A549 (cell line): Measurements from ENCODE around the gene MGLL. TPM values are rescaled to one million over a fixed set of nuclear protein-coding genes. Genes with fewer than 3 reads are reported as not detected.

Experiments used
- ATAC-seq, 2 experiments: fragments of 200-7000 bp in 1 of 2; fragments of >200 bp in 1 of 2; cut with Nextera tagmentation in 1 of 2; cut with Tn5 transposase in 1 of 2; 3 replicates each; pipeline versions ENCODE4 v1.8.0 to v1.9.1; 2018 to 2020; ENCODE audit warnings: mild to moderate bottlenecking in 1 of 2, moderate library complexity in 1 of 2
- CTCF ChIA-PET: fragments of 300-600 bp; sonication (Branson Sonifier 250); formaldehyde crosslinking; extraction: SDS; loops from one replicate; lab custom pipeline; 2021; ENCODE audit warnings: antibody characterized with exemption, inconsistent platforms; lab: Yijun Ruan, JAX
- POLR2A ChIA-PET: fragments of 350-600 bp; formaldehyde crosslinking; extraction: SDS; loops from one replicate; lab custom pipeline; 2021; ENCODE audit warnings: antibody characterized with exemption, inconsistent platforms; lab: Yijun Ruan, JAX
- DNase-seq, 2 experiments: peaks; one replicate each; pipeline versions ENCODE4 v3.0.0 to v3.0.0-alpha.2; 2011 to 2016; ENCODE audit warnings: low read depth in 1 of 2, low spot score in 1 of 2
- FAIRE-seq: peaks from 2 replicates; lab custom pipeline; 2011; peaks lifted over from hg19 to GRCh38; lab: Jason Lieb, UNC
- H3K27ac ChIP-seq, 2 experiments: fragments of >200 bp; sonication (Bioruptor Twin); formaldehyde crosslinking; 3 replicates each; pipeline ENCODE4 v1.5.1; 2016 to 2017
- H3K4me1 ChIP-seq: fragments of >200 bp; sonication (Bioruptor Twin); formaldehyde crosslinking; 3 replicates; pipeline ENCODE4 v1.6.1; 2016
- H3K4me2 ChIP-seq: fragments of >200 bp; sonication (Bioruptor Twin); formaldehyde crosslinking; 3 replicates; pipeline ENCODE4 v1.6.1; 2016
- H3K4me3 ChIP-seq: fragments of >200 bp; sonication (Bioruptor Twin); formaldehyde crosslinking; 3 replicates; pipeline ENCODE4 v1.5.1; 2016
- H3K9me3 ChIP-seq: fragments of >200 bp; sonication (Bioruptor Twin); formaldehyde crosslinking; 3 replicates; pipeline ENCODE4 v1.6.1; 2016
- EHF ChIP-seq: fragments of 250-450 bp; sonication (Bioruptor Pico); IDR thresholded peaks from 2 replicates; pipeline ENCODE4 v1.5.0; 2020; ENCODE audit warnings: mild to moderate bottlenecking
- EHMT2 ChIP-seq: fragments of 200-600 bp; sonication (generic); IDR thresholded peaks from 2 replicates; pipeline ENCODE4 v1.6.1; 2016; ENCODE audit warnings: antibody characterized with exemption, low read depth, mild to moderate bottlenecking, moderate library complexity
- ESRRA ChIP-seq: fragments of 150-350 bp; IDR thresholded peaks from 2 replicates; pipeline ENCODE4 v1.6.1; 2014; ENCODE audit warnings: mild to moderate bottlenecking, low read length, borderline replicate concordance
- FOSB ChIP-seq: fragments of 250-450 bp; sonication (Bioruptor Pico); IDR thresholded peaks from 2 replicates; pipeline ENCODE4 v1.5.0; 2020; ENCODE audit warnings: mild to moderate bottlenecking, moderate library complexity
- FOSL2 ChIP-seq, 2 experiments: fragments of 450-650 bp in 1 of 2; fragments of >200 bp in 1 of 2; sonication (Bioruptor Twin) in 1 of 2; formaldehyde crosslinking; IDR thresholded peaks; 2 replicates each; pipeline versions ENCODE4 v1.5.0 to v1.6.1; 2016 to 2020; ENCODE audit warnings: mild to moderate bottlenecking in 1 of 2, moderate library complexity in 1 of 2
- FOXS1 ChIP-seq: fragments of 250-450 bp; sonication (Bioruptor Pico); IDR thresholded peaks from 2 replicates; pipeline ENCODE4 v1.5.0; 2020; ENCODE audit warnings: mild to moderate bottlenecking, moderate library complexity
- GATA3 ChIP-seq: IDR thresholded peaks from 2 replicates; pipeline ENCODE4 v1.6.1; 2012; ENCODE audit warnings: borderline replicate concordance
- HEYL ChIP-seq: fragments of 250-450 bp; sonication (Bioruptor Pico); IDR thresholded peaks from 2 replicates; pipeline ENCODE4 v1.8.0; 2021; ENCODE audit warnings: mild to moderate bottlenecking, moderate library complexity
- HOXA7 ChIP-seq: fragments of 250-450 bp; sonication (Bioruptor Pico); IDR thresholded peaks from 2 replicates; pipeline ENCODE4 v1.5.0; 2020; ENCODE audit warnings: mild to moderate bottlenecking, moderate library complexity
- JUNB ChIP-seq: fragments of >200 bp; sonication (Bioruptor Twin); formaldehyde crosslinking; IDR thresholded peaks from 2 replicates; pipeline ENCODE4 v1.6.1; 2016
- MAFK ChIP-seq: fragments of 450-650 bp; IDR thresholded peaks from 2 replicates; pipeline ENCODE4 v1.6.1; 2014; ENCODE audit not compliant: partially characterized antibody
- MYC ChIP-seq: IDR thresholded peaks from 2 replicates; pipeline ENCODE4 v1.6.1; 2012; ENCODE audit warnings: mild to moderate bottlenecking, inconsistent platforms, low read length, improper control_type of control experiment, borderline replicate concordance
- RAD21 ChIP-seq, 2 experiments: fragments of >200 bp in 1 of 2; sonication (Bioruptor Twin) in 1 of 2; formaldehyde crosslinking in 1 of 2; IDR thresholded peaks in 1 of 2; conservative IDR thresholded peaks in 1 of 2; 2 replicates in 1 of 2; 3 replicates in 1 of 2; pipeline ENCODE4 v1.6.1; 2012 to 2018; ENCODE audit warnings: inconsistent platforms in 1 of 2
- ZFP36 ChIP-seq: fragments of 450-650 bp; IDR thresholded peaks from 2 replicates; pipeline ENCODE4 v1.6.1; 2014; ENCODE audit warnings: borderline replicate concordance; ENCODE audit not compliant: partially characterized antibody
- ZNF302 ChIP-seq: fragments of 250-450 bp; sonication (Bioruptor Pico); IDR thresholded peaks from 2 replicates; pipeline ENCODE4 v1.9.0; 2021; ENCODE audit warnings: inconsistent platforms, mild to moderate bottlenecking, moderate library complexity
- WGBS: methylation state at CpG from one replicate; pipeline ENCODE4 v1.1.6; 2017; ENCODE audit errors: missing lambda C conversion rate; 5-methylcytosine and 5-hydroxymethylcytosine counted together
- polyA plus RNA-seq, 4 experiments: library from polyadenylated mRNA; depleted of rRNA in 3 of 4; stranded (reverse); fragments of >200 nt; fragmentation: RNase III in 1 of 4; extraction: RNeasy Plus Mini Kit Qiagen cat#74134 plus additional on column Dnase treatment in 1 of 4; gene quantifications; 2 replicates in 3 of 4; 3 replicates in 1 of 4; pipeline ENCODE4 v1.2.3, GENCODE V29; 2011 to 2017
- TF ChIP-seq, protein P1 (sequence below): fragments of 200-600 bp; sonication (generic); IDR thresholded peaks from 2 replicates; pipeline ENCODE4 v1.6.1; 2016; ENCODE audit warnings: antibody characterized with exemption, mild to moderate bottlenecking, moderate library complexity

The MGLL gene
- polyA plus RNA-seq, 2 of the 4 experiments (the other 2 are of a cell fraction): 38.5 to 41.5 TPM

DNA sequence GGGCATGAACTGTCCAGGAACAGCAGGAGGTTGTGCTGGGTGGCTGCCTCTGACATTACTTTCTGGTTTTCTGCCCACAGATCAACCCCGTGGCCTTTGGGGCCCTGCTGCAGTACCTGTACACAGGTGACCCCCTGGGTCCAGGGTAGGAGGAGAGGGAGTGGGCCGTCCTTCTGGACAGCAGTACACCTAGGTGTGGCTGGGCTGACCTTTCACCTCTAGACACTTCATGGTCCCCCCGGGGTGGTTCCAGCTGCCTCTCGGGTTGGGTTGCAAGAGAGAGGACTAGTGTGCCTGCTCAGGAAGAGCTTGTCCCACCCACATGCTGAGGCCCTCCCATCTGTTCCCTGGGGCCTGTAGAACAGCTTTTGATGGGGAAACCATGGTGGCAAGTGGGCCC, 145.9 kb downstream of the MGLL start:
- Histone ChIP-seq H3K27ac (no peak overlapping the region), H3K4me1 (peaks cover 8% of the 10 kb centered on the region; the same call in 1 of the 3 replicates), H3K9me3 (no peaks in the 10 kb centered on the region), H3K4me2 (no peak overlapping the region), H3K4me3 (no peak overlapping the region)
- ATAC-seq (no peak), FAIRE-seq (no peak), DNase-seq (no peak)
- ChIA-PET POLR2A (no interaction called here), CTCF (interaction anchor here (1.1 kb wide), 1 partner anchor 295 kb away, joined by 4 read pairs; no protein-coding TSS in a partner anchor)
- no peak for TF ChIP-seq GATA3
- TF ChIP-seq FOXS1 (CRISPR knock-in tag): no peak
- no peak for TF ChIP-seq RAD21 (conservative IDR thresholded peaks at IDR 0.05 in 1 of 2, IDR thresholded peaks at IDR 0.05 in 1 of 2)
- TF ChIP-seq ZNF302: no peak
- no peak for TF ChIP-seq JUNB
- TF ChIP-seq MYC: no peak
- no peak for TF ChIP-seq HOXA7 (CRISPR knock-in tag)
- TF ChIP-seq, protein P1, sequence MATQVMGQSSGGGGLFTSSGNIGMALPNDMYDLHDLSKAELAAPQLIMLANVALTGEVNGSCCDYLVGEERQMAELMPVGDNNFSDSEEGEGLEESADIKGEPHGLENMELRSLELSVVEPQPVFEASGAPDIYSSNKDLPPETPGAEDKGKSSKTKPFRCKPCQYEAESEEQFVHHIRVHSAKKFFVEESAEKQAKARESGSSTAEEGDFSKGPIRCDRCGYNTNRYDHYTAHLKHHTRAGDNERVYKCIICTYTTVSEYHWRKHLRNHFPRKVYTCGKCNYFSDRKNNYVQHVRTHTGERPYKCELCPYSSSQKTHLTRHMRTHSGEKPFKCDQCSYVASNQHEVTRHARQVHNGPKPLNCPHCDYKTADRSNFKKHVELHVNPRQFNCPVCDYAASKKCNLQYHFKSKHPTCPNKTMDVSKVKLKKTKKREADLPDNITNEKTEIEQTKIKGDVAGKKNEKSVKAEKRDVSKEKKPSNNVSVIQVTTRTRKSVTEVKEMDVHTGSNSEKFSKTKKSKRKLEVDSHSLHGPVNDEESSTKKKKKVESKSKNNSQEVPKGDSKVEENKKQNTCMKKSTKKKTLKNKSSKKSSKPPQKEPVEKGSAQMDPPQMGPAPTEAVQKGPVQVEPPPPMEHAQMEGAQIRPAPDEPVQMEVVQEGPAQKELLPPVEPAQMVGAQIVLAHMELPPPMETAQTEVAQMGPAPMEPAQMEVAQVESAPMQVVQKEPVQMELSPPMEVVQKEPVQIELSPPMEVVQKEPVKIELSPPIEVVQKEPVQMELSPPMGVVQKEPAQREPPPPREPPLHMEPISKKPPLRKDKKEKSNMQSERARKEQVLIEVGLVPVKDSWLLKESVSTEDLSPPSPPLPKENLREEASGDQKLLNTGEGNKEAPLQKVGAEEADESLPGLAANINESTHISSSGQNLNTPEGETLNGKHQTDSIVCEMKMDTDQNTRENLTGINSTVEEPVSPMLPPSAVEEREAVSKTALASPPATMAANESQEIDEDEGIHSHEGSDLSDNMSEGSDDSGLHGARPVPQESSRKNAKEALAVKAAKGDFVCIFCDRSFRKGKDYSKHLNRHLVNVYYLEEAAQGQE: no peak
- TF ChIP-seq FOSB: no peak
- no peak for TF ChIP-seq FOSL2 (IDR thresholded peaks at IDR 0.05)
- TF ChIP-seq FOSL2 (CRISPR knock-in tag; IDR thresholded peaks at IDR 0.05): no peak
- TF ChIP-seq ESRRA: no peak
- TF ChIP-seq HEYL (CRISPR knock-in tag): no peak
- no CpG with 5 or more reads among the region's 4 CpGs for WGBS

DNA sequence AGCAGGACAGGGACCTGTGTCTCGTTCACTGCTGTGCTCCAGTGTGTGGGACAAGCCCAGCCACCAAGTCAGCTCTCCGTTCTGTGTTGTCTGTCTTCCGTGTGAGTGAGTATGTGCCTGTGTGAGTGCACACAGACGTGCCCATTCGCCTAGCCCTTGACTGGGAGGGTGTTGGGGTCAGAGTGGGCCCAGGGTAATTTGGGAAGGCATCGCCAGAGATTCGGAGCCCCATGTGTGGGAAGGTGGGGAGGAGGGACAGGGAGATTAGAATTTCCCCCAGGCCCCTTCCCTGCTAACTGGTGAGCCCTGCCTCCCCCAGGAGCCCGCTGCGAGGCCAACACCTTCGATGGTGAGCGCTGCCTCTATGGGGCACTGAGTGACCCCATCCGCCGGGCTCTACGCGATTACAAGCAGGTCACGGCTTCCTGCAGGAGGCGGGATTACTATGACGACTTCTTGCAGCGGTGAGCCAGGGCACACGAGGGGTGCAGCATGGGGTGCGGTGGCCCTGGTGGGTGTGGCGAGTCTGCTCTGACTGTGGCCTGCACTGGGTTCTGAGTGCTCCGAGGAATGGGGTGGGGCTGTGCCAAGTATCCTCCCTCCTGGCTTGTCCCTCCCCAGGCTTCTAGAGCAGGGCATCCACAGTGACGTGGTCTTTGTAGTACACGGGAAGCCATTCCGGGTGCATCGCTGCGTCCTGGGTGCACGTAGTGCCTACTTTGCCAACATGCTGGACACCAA, 146.5 kb downstream of the MGLL start:
- TF ChIP-seq EHMT2: no peak
- TF ChIP-seq EHF: no peak
- TF ChIP-seq MAFK: no peak
- TF ChIP-seq JUNB: no peak
- TF ChIP-seq, all 56 proteins: peak for 0
- no peak overlapping the region for H3K27ac ChIP-seq
- no peak for DNase-seq
- ChIA-PET CTCF (interaction anchor here (1.0 to 1.1 kb wide), 2 partner anchors 101 to 295 kb away, joined by 4 read pairs; no protein-coding TSS in a partner anchor), POLR2A (no interaction called here)
- peaks cover 11% of the 10 kb centered on the region; the same call in 1 of the 3 replicates for H3K4me1 ChIP-seq
- no peak for FAIRE-seq
- H3K4me2 ChIP-seq: no peak overlapping the region
- H3K9me3 ChIP-seq: no peaks in the 10 kb centered on the region
- H3K4me3 ChIP-seq: no peak overlapping the region
- WGBS: 92% methylated on average over 21 of the region's 29 CpGs
- no peak for ATAC-seq

DNA sequence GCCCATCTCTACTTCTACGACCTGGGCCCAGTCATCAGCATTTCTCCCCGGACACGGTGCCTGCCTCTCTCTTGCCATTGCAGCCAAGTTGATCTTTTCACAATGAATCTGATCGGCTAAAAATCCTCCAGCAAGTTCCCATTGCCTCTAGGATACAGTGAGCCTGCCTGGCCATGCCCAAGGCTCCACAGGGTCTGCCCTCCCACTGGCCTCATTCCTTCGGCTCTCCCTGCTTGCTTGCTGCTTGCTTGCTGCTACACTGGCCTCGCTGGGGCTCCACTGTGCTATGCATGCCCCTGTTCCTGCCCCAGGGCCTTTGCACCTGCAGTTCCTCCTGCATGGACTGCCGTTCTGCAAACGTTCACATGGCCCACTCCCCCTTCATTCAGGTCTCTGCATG, 147.5 kb downstream of the MGLL start:
- H3K4me1 ChIP-seq: peaks cover 11% of the 10 kb centered on the region; the same call in 1 of the 3 replicates

More for the DNA sequence above, 147.5 kb downstream of the MGLL start:
- ATAC-seq: no peak
- WGBS: 92% methylated on average over 8 of the region's 8 CpGs
- POLR2A ChIA-PET: no interaction called here
- H3K27ac ChIP-seq: no peak overlapping the region
- H3K4me2 ChIP-seq: no peak overlapping the region
- TF ChIP-seq EHMT2 (no peak), ZFP36 (no peak)
- CTCF ChIA-PET: interaction anchor here (0.6 to 2.0 kb wide), 3 partner anchors 19 to 459 kb away, joined by 3 to 4 read pairs (median 4); no protein-coding TSS in a partner anchor
- no peak overlapping the region for H3K4me3 ChIP-seq
- DNase-seq: no peak
- no peaks in the 10 kb centered on the region for H3K9me3 ChIP-seq
- FAIRE-seq: no peak
